Suprapubic skin (tissue), 4 donors: ENCODE results near the gene UNC45B. TPM values are rescaled to one million over a fixed set of nuclear protein-coding genes. Genes with fewer than 3 reads are reported as not detected.

ENCODE experiments used
- DNase-seq, 2 donors: peaks; one replicate each; pipeline ENCODE4 v3.0.0-alpha.2; 2019; ENCODE audit warnings: low spot score in 2 of 2
- H3K27ac ChIP-seq: fragments of 200-600 bp; sonication (generic); one replicate; pipeline ENCODE4 v1.5.1; 2019
- H3K27me3 ChIP-seq: fragments of 200-600 bp; sonication (generic); one replicate; pipeline ENCODE4 v1.5.1; 2019
- H3K36me3 ChIP-seq: fragments of 200-600 bp; sonication (generic); one replicate; pipeline ENCODE4 v1.5.1; 2019
- H3K4me1 ChIP-seq: fragments of 200-600 bp; sonication (generic); one replicate; pipeline ENCODE4 v1.5.1; 2019
- H3K4me3 ChIP-seq: fragments of 200-600 bp; sonication (generic); one replicate; pipeline ENCODE4 v1.5.1; 2019; ENCODE audit warnings: mild to moderate bottlenecking
- H3K9me3 ChIP-seq: fragments of 200-600 bp; sonication (generic); one replicate; pipeline ENCODE4 v1.5.1; 2019
- EP300 ChIP-seq: sonication (generic); formaldehyde crosslinking; IDR thresholded peaks from one replicate; pipeline ENCODE4 v1.6.1; 2017; ENCODE audit warnings: antibody characterized with exemption
- POLR2A ChIP-seq, 2 donors: fragments of 450-650 bp; IDR thresholded peaks; one replicate each; pipeline ENCODE4 v1.6.1; 2017; ENCODE audit warnings: antibody characterized with exemption in 2 of 2, mild to moderate bottlenecking in 2 of 2, moderate library complexity in 2 of 2
- POLR2AphosphoS5 ChIP-seq, 3 donors: sonication (generic); formaldehyde crosslinking; IDR thresholded peaks; one replicate each; pipeline ENCODE4 v1.6.1; 2017; ENCODE audit warnings: antibody characterized with exemption in 3 of 3
- WGBS: methylation state at CpG from one replicate; pipeline ENCODE4 v1.1.5; 2018; 5-methylcytosine and 5-hydroxymethylcytosine counted together
- total RNA-seq, 4 donors: library from RNA; depleted of rRNA; stranded (reverse); fragments of >200 nt; gene quantifications; one replicate each; pipeline ENCODE4 v1.1.0, GENCODE V29; 2016
- TF ChIP-seq, protein P1 (sequence below), 2 donors: fragments of 200-600 bp in 1 of 2; fragments of 450-650 bp in 1 of 2; sonication (generic) in 1 of 2; IDR thresholded peaks; one replicate each; pipeline ENCODE4 v1.5.1; 2016 to 2019; ENCODE audit warnings: antibody characterized with exemption in 2 of 2, mild to moderate bottlenecking in 1 of 2, moderate library complexity in 1 of 2

UNC45B gene
- total RNA-seq, 4 donors from 2014 or later: not detected

DNA sequence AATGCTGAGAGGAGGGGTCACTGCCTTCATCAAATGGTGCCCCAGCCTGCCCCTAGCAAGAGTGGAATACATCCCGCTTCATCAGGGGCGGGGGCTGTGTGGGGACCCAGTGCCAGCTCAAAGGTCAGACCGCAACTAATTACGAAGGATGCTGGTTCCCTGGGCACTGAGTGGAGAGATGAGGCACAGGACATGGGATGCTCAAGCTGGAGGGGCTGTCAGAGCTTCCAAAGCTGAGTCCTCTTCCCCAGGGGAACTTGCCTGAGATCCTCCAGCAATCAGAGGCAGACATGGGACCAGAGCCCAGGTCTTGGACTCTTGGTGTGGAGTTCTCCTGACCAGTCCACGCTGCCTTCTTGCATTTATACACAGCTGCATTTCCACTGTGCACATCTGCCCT lies 18.9 kb downstream of the UNC45B start:
- no peaks in the 10 kb centered on the region for H3K9me3 ChIP-seq
- DNase-seq: no peak
- peaks cover 3% of the 10 kb centered on the region for H3K4me1 ChIP-seq
- no peak overlapping the region for H3K27ac ChIP-seq
- H3K27me3 ChIP-seq: peaks cover 10% of the 10 kb centered on the region
- no peak overlapping the region for H3K4me3 ChIP-seq
- TF ChIP-seq POLR2A (IDR thresholded peaks at IDR 0.05): no peak
- no peak for TF ChIP-seq POLR2AphosphoS5 (IDR thresholded peaks at IDR 0.05)
- TF ChIP-seq EP300: no peak
- TF ChIP-seq, protein P1, sequence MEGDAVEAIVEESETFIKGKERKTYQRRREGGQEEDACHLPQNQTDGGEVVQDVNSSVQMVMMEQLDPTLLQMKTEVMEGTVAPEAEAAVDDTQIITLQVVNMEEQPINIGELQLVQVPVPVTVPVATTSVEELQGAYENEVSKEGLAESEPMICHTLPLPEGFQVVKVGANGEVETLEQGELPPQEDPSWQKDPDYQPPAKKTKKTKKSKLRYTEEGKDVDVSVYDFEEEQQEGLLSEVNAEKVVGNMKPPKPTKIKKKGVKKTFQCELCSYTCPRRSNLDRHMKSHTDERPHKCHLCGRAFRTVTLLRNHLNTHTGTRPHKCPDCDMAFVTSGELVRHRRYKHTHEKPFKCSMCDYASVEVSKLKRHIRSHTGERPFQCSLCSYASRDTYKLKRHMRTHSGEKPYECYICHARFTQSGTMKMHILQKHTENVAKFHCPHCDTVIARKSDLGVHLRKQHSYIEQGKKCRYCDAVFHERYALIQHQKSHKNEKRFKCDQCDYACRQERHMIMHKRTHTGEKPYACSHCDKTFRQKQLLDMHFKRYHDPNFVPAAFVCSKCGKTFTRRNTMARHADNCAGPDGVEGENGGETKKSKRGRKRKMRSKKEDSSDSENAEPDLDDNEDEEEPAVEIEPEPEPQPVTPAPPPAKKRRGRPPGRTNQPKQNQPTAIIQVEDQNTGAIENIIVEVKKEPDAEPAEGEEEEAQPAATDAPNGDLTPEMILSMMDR (IDR thresholded peaks at IDR 0.05): no peak
- no peaks in the 10 kb centered on the region for H3K36me3 ChIP-seq
- WGBS: 52% methylated on average over 5 of the region's 5 CpGs

DNA sequence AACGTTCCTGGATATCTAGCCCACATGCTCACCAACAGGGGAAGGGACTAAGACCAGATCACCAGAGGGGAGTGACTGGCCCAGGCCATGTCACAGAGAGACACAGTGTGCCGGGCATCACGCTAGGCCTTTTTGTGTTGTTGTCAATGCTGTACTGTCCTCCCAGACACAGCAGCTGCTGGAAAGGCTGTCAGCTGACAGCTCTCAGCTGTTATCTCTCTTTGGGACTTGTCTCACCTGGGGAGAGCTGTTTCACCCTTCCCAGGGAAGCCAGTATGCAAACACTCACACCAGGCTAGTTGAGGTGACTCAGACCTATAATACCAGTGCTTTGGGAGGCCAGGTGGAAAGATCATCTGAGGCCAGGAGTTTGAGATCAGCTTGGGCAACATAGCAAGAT lies 19.4 kb downstream of the UNC45B start:
- WGBS: 63% methylated on average over 2 of the region's 3 CpGs
- no peak for TF ChIP-seq EP300
- no peak for TF ChIP-seq POLR2A (IDR thresholded peaks at IDR 0.05)
- TF ChIP-seq, protein P1 (IDR thresholded peaks at IDR 0.05): no peak
- TF ChIP-seq POLR2AphosphoS5 (IDR thresholded peaks at IDR 0.05): no peak
- peaks cover 5% of the 10 kb centered on the region for H3K4me1 ChIP-seq
- H3K27me3 ChIP-seq: peaks cover 10% of the 10 kb centered on the region
- no peaks in the 10 kb centered on the region for H3K36me3 ChIP-seq
- no peak overlapping the region for H3K4me3 ChIP-seq
- no peak overlapping the region for H3K27ac ChIP-seq
- DNase-seq: no peak
- no peaks in the 10 kb centered on the region for H3K9me3 ChIP-seq

DNA sequence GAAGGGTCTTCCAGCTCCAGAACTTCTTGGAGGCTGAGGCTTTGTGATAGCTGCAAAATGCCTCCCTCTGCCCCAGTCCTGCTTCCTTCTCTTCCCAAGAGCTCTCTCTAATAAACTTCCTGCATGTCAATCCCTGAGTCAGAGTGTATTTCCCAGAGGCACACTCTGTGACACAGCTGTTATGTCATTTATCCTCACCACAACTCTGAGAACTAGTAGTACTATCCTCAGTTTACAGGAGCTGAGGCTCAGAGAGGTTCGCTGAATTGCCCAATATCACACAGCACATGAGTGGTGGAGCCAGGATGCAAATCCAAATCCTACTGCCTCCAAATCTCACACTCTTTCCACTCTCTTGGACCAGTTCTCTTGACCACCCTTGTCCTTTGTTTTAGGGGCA lies 20.0 kb downstream of the UNC45B start:
- no peaks in the 10 kb centered on the region for H3K36me3 ChIP-seq
- H3K9me3 ChIP-seq: no peaks in the 10 kb centered on the region
- DNase-seq: no peak
- peaks cover 5% of the 10 kb centered on the region for H3K4me1 ChIP-seq
- TF ChIP-seq EP300 (no peak), POLR2A (IDR thresholded peaks at IDR 0.05) (no peak), POLR2AphosphoS5 (IDR thresholded peaks at IDR 0.05) (no peak)
- H3K4me3 ChIP-seq: no peak overlapping the region
- no peak overlapping the region for H3K27ac ChIP-seq
- peaks cover 7% of the 10 kb centered on the region for H3K27me3 ChIP-seq
- WGBS: 64% methylated on average over 1 of the region's 1 CpG

DNA sequence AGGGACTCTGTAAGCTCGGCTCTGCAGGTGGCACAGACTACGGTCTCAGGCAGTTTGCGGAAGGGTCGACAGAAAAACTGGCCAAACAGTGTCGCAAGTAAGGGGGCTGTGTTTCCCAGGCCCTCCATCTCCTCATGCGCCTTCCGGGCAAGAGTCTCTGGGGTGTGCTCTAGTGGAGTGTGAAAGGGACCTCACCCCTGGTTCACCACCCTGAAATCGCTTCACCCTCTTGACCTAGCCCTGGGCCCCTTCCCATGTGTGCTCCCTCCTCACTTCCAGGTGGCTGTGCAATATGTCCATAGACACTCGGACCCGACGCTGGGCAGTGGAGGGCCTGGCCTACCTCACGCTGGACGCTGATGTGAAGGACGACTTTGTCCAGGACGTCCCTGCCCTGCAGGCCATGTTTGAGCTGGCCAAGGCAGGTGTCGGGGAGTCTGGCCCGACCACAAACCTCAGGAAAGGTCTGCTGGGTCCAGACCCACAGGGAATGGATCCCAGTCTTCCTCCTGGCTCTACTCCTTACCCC lies 22.3 kb downstream of the UNC45B start:
- no peaks in the 10 kb centered on the region for H3K27me3 ChIP-seq
- H3K4me1 ChIP-seq: peaks cover 5% of the 10 kb centered on the region
- H3K9me3 ChIP-seq: no peaks in the 10 kb centered on the region
- peak in 1 of 2 donors; percentile 31 for DNase-seq
- no peaks in the 10 kb centered on the region for H3K36me3 ChIP-seq
- TF ChIP-seq, protein P1 (IDR thresholded peaks at IDR 0.05): no peak
- TF ChIP-seq EP300 (no peak), POLR2AphosphoS5 (IDR thresholded peaks at IDR 0.05) (no peak), POLR2A (IDR thresholded peaks at IDR 0.05) (no peak)
- H3K27ac ChIP-seq: no peak overlapping the region
- 95% methylated on average over 17 of the region's 17 CpGs for WGBS
- no peak overlapping the region for H3K4me3 ChIP-seq

DNA sequence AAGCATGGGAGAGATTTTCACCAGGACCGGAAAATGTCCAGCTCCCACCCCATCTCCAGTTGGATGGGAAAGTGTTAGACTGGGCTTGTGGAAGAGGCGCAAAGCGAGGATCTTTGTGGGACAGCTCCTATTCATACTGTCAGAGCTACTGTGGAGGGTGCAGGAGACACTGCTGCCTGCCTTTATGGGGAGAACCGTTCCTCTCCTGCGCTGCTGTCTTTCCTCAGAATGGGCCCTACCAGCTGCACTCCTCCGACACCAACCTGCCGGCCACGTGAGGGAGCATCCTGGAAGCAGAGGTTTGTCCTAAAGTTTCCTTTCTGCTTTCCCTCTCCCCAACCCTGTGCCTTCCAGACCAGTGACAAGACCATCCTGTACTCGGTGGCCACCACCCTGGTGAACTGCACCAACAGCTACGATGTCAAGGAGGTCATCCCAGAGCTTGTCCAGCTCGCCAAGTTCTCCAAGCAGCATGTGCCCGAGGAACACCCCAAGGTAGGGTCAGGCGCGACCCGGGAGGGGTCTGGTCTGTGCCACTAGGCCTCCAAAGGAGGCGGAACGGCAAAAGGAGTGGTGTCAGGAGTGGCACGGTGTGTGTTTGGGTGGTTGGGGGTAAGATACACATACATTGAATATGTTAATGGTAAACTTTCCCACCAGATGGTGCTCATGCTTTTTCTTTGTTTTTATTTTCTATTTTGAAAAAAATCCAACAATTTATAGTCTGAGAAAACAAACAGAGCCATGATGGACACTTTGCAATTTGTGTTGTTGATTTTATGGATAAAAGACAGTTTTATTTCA lies 23.6 kb downstream of the UNC45B start:
- DNase-seq: peak in 1 of 2 donors; percentile 69
- no peaks in the 10 kb centered on the region for H3K9me3 ChIP-seq

More for the DNA sequence above, 23.6 kb downstream of the UNC45B start:
- Histone ChIP-seq H3K4me3 (no peak overlapping the region), H3K27ac (no peak overlapping the region), H3K36me3 (no peaks in the 10 kb centered on the region), H3K27me3 (no peaks in the 10 kb centered on the region), H3K4me1 (peaks cover 5% of the 10 kb centered on the region)
- TF ChIP-seq, protein P1 (IDR thresholded peaks at IDR 0.05): peak in 1 of 2 donors; percentile 35
- no peak for TF ChIP-seq POLR2A (IDR thresholded peaks at IDR 0.05)
- 68% methylated on average over 18 of the region's 18 CpGs for WGBS
